ENCODE results near the gene SMTN. TPM values are rescaled to one million over a fixed set of nuclear protein-coding genes. Genes with fewer than 3 reads are reported as not detected.
A peak's percentile ranks its signal among the peaks of the same experiment; 100 is the strongest.

The SMTN gene
- total RNA-seq, 1 experiment from 2014 or later = 68.8 TPM

- H3K79me2 ChIP-seq (ENCODE audit: low read depth) = no peaks in the 10 kb centered on the region
- no peaks in the 10 kb centered on the region for H3K9me2 ChIP-seq (ENCODE audit: insufficient read depth)
- no peak for TF ChIP-seq EZH2 (IDR thresholded peaks at IDR 0.05; ENCODE audit: low read depth)
- no peak for TF ChIP-seq CTCF (conservative IDR thresholded peaks at IDR 0.05)
- no peaks in the 10 kb centered on the region for H3K36me3 ChIP-seq (ENCODE audit: low read depth)
- BruUV-seq (replicated peaks) = no TSS peak
- no peak overlapping the region for H3K4me3 ChIP-seq
- no peak overlapping the region for H2AFZ ChIP-seq
- no peaks in the 10 kb centered on the region for H4K20me1 ChIP-seq (ENCODE audit: insufficient read depth)
- no peak overlapping the region for H3K27ac ChIP-seq
- peaks cover 15% of the 10 kb centered on the region for H3K4me1 ChIP-seq (replicated peaks; ENCODE audit: insufficient read depth)
- peaks cover 23% of the 10 kb centered on the region for H3F3A ChIP-seq (ENCODE audit: insufficient read depth, low read depth)
- DNase-seq = peak in 1 of 2 experiments; percentile 5
- H3K9me3 ChIP-seq (ENCODE audit: insufficient read depth, low read depth) = no peaks in the 10 kb centered on the region
- CTCF ChIA-PET = no interaction called here
- no peak overlapping the region for H3K4me2 ChIP-seq
- POLR2A ChIA-PET (ENCODE audit: unreplicated experiment) = no interaction called here
- H3K27me3 ChIP-seq (ENCODE audit: insufficient read depth, low read depth) = no peaks in the 10 kb centered on the region
- intact Hi-C loops (cut with micrococcal nuclease; ENCODE audit: unreplicated experiment) = loop anchor here (10.0 kb wide), 1 partner anchor 115 kb away; the partner anchor contains the start of gene LIMK2
These were observed 19.0 kb downstream of the SMTN start for GRCh38 chr22:31099841-31100761.

- Histone ChIP-seq H3K4me1 (replicated peaks; ENCODE audit: insufficient read depth) (peaks cover 15% of the 10 kb centered on the region), H3K36me3 (ENCODE audit: low read depth) (no peaks in the 10 kb centered on the region), H3F3A (ENCODE audit: insufficient read depth, low read depth) (peaks cover 31% of the 10 kb centered on the region), H3K4me3 (no peak overlapping the region), H3K27me3 (ENCODE audit: insufficient read depth, low read depth) (no peaks in the 10 kb centered on the region), H2AFZ (no peak overlapping the region), H3K79me2 (ENCODE audit: low read depth) (no peaks in the 10 kb centered on the region), H3K9me2 (ENCODE audit: insufficient read depth) (no peaks in the 10 kb centered on the region), H3K27ac (no peak overlapping the region), H3K9me3 (ENCODE audit: insufficient read depth, low read depth) (no peaks in the 10 kb centered on the region), H4K20me1 (ENCODE audit: insufficient read depth) (no peaks in the 10 kb centered on the region), H3K4me2 (no peak overlapping the region)
- BruUV-seq (replicated peaks) = no TSS peak
- CTCF ChIA-PET = interaction anchor here (0.6 kb wide), 2 partner anchors 113 to 560 kb away, joined by 4 to 5 read pairs; no protein-coding TSS in a partner anchor
- peak in 1 of 2 experiments; percentile 2 for DNase-seq
- intact Hi-C loops (cut with micrococcal nuclease; ENCODE audit: unreplicated experiment) = loop anchor here (10.0 kb wide), 1 partner anchor 114 kb away; the partner anchor contains the start of gene LIMK2
- no peak for TF ChIP-seq EZH2 (IDR thresholded peaks at IDR 0.05; ENCODE audit: low read depth)
- TF ChIP-seq CTCF (conservative IDR thresholded peaks at IDR 0.05) = no peak
- POLR2A ChIA-PET (ENCODE audit: unreplicated experiment) = no interaction called here
These were observed 19.8 kb downstream of the SMTN start for GRCh38 chr22:31100762-31101525.

GRCh38 chr22:31102441-31103081, 21.4 kb downstream of the SMTN start:
- CTCF ChIA-PET = interaction anchor here (0.5 to 0.7 kb wide), 2 partner anchors 197 to 337 kb away, joined by 4 to 5 read pairs; no protein-coding TSS in a partner anchor

More at GRCh38 chr22:31102441-31103081, 21.4 kb downstream of the SMTN start:
- POLR2A ChIA-PET (ENCODE audit: unreplicated experiment) = interaction anchor here (0.7 kb wide), 1 partner anchor 240 kb away, joined by 5 read pairs; no protein-coding TSS in a partner anchor
- TF ChIP-seq EZH2 (IDR thresholded peaks at IDR 0.05; ENCODE audit: low read depth) = no peak
- no peak for TF ChIP-seq CTCF (conservative IDR thresholded peaks at IDR 0.05)
- Histone ChIP-seq H3K27ac (no peak overlapping the region), H2AFZ (no peak overlapping the region), H3K79me2 (ENCODE audit: low read depth) (no peaks in the 10 kb centered on the region), H3K4me1 (replicated peaks; ENCODE audit: insufficient read depth) (peaks cover 19% of the 10 kb centered on the region), H4K20me1 (ENCODE audit: insufficient read depth) (no peaks in the 10 kb centered on the region), H3F3A (ENCODE audit: insufficient read depth, low read depth) (peaks cover 42% of the 10 kb centered on the region), H3K4me3 (no peak overlapping the region), H3K9me3 (ENCODE audit: insufficient read depth, low read depth) (no peaks in the 10 kb centered on the region), H3K4me2 (peak overlapping the region; percentile 35; the same call in 1 of the 2 replicates), H3K27me3 (ENCODE audit: insufficient read depth, low read depth) (no peaks in the 10 kb centered on the region), H3K36me3 (ENCODE audit: low read depth) (no peaks in the 10 kb centered on the region), H3K9me2 (ENCODE audit: insufficient read depth) (no peaks in the 10 kb centered on the region)
- no TSS peak for BruUV-seq (replicated peaks)
- intact Hi-C loops (cut with micrococcal nuclease; ENCODE audit: unreplicated experiment) = loop anchor here (10.0 kb wide), 1 partner anchor 112 kb away; the partner anchor contains the start of gene LIMK2
- peak; percentile 71 to 80 for DNase-seq
